ENCODE results near the gene RPP40.
"Not testable (repeated sequence)": the region's sequence is repeated elsewhere in the genome, so short reads cannot be mapped to it uniquely, and the experiment has no call there.

Gene RPP40

GRCh38 chr6:5014072-5014561 is 10.3 kb upstream of the RPP40 start:
- DNase-seq (ENCODE audit: low read depth, low spot score), result no peak

DNA sequence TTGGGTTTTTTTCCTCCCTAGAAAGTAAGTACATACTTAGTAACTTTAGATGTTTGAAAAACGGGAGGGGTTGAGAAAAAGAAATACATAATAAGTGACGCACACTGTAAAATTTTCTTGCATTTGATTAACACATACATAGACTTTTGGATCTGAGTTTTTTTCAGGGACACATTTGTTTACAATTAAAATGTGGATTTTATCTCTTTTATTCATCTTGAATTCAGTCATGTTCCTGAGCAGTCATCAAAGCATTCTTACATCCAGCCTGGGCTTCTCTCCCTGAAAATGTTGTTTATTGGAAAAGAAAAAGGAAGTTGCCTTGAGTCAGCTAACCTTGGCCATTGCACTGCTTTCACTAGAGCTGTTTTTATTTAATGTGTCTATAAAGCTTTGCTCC is 8.7 kb upstream of the RPP40 start:
- no peak for DNase-seq (ENCODE audit: low read depth, low spot score)

- no peak for DNase-seq (ENCODE audit: low read depth, low spot score)
Observed at GRCh38 chr6:5011346-5011745, 7.5 kb upstream of the RPP40 start.

DNA sequence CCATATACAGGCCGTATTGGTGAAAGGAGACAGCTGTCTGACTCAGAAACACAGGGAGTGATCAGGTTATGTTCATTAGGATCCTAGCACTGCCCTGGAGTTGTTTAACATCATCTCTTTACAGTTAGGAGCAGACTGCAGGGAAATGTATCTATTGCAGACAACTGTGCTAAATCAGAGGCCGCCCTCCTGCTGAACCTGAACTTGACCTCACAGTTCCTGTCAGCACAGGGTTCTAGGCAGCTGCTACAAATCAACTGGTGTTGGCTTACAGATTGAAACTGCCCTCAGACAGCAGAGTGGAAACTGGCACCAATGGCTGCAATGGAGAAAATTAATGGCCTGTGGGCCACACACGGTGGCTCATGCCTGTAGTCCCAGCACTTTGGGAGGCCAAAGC is 3.7 kb upstream of the RPP40 start:
- DNase-seq (ENCODE audit: low read depth, low spot score), result no peak

DNA sequence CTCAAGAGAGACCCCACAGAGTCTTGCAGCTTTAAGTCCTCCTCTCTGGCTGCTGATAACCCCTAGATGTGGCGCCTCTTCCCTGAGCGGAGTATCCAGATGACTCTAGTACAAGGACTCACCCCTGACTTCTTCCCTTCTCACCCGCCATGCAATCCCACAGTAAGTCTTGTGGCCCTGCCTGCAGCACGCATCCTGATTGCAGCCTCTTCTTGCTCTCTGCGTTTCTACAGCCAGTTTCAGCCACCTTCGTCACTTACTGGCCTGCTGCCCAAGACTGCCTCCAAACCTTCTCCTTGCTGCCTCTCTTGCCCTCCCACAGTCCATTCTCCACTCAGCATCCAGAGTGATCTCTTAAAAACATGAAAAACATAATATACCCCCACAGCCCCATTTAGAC is 2.4 kb upstream of the RPP40 start:
- DNase-seq (ENCODE audit: low read depth, low spot score), result no peak

DNA sequence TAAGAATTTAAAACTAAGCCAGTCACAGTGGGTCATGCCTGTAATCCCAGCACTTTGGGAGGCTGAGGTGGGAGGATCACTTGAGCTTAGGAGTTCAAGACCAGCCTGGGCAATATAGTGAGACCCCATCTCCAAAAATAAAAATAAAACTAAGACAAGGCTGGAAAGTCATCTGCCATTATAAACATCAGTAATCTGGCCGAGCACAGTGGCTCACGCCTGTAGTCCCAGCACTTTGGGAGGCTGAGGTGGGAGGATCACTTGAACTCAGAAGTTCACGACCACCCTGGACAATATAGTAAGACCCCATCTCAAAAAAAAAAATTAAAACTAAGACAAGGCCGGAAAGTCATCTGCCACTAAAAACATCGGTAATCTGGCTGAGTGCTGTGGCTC is 1.2 kb upstream of the RPP40 start:
- DNase-seq (ENCODE audit: low read depth, low spot score), result not testable (repeated sequence)

DNA sequence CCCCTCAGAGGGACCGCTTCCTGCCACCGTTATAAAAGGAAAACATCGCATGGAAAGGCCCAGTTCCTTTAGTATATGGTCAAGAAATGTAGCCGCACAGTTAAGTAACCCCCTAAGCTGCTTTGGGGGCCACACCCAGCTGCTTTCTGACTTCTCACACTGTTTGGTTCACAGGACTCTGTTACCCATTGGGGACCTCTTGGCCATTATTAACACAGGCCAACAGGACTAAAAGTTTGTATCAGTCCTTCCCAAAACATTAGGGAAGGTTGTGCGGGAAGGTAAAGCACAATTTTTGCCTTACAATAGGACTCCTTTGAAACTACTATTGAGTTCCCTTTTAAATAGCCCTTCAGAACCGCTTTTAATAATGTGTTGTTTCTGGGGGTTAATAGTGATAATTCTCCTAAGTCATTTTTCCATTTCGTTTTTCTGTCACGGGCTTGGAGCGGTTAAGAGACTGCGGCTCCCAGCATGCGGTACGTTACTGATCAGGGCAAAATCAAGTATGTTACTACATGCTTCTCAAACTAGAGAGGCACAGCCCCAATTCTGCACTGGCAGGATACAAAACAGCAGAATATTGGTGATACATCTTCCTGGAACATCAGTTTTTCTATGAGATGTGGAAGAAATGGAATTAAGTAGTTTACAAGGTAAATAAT is 668 bp upstream of the RPP40 start:
- DNase-seq (ENCODE audit: low read depth, low spot score), result no peak

GRCh38 chr6:4999586-4999985 is 4.3 kb downstream of the RPP40 start:
- DNase-seq (ENCODE audit: low read depth, low spot score), result no peak

DNA sequence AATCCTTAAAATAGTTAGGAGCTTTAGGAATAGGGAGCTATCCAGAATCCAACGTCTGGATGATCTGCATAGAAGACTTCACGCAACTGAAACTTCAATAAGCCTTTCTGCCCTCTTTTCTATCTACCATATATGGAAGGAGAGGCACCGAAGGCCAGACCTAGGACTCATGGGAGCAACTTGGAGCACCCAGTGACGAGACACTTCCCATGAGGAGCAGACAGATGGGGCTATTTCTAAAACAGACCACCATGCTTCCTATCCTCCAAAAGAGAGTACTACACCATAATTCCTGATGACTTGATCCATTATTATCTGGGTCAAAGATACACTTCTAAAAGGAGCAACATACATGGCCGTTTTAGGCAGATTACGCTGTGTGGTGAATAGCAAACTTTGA is 6.0 kb downstream of the RPP40 start:
- no peak for DNase-seq (ENCODE audit: low read depth, low spot score)

- no peak for DNase-seq (ENCODE audit: low read depth, low spot score)
Observed at GRCh38 chr6:4994741-4995140, 9.1 kb downstream of the RPP40 start.

- DNase-seq (ENCODE audit: low read depth, low spot score), result no peak
Observed at GRCh38 chr6:4987432-4987831, 16.4 kb downstream of the RPP40 start.

GRCh38 chr6:4986999-4987398 is 16.8 kb downstream of the RPP40 start:
- DNase-seq (ENCODE audit: low read depth, low spot score), result no peak

DNA sequence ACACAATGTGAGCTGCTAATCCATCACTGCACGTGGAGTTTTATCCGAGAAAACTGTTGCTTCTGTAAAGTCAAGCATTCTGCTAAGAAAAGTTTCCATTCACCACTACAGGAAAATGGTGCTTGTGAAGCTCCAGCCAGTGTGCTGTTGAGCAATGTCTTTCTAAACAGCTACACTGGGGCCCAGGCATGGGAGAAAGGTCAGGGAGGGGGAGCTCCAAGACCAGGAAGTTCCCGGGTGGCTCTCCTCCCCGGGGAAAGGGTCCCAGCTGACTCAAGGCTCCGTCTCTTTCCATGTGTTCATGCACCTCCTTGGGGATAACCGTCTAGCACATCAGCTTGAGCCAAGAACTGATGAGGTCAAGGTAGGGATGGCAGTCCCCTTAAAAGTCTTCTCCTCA is 20.5 kb downstream of the RPP40 start:
- DNase-seq (ENCODE audit: low read depth, low spot score), result no peak

GRCh38 chr6:4981761-4982160 is 22.1 kb downstream of the RPP40 start:
- DNase-seq (ENCODE audit: low read depth, low spot score), result no peak

DNA sequence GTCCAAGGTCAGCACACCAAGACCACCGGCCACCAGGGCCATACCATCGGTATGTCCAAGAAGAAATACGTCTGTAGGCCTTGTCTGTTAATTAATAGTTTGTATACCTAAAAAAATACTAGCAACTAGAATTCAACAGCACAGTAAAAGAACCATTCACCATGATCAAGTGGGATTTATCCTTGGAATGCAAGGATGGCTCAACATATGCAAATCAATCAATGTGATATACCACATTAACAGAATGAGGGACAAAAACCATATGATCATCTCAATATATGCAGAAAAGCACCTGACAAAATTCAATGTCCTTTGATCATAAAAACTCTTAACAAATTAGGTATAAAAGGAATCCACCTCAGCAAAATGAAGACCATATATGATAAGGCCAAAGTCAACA is 24.4 kb downstream of the RPP40 start:
- DNase-seq (ENCODE audit: low read depth, low spot score), result no peak

DNA sequence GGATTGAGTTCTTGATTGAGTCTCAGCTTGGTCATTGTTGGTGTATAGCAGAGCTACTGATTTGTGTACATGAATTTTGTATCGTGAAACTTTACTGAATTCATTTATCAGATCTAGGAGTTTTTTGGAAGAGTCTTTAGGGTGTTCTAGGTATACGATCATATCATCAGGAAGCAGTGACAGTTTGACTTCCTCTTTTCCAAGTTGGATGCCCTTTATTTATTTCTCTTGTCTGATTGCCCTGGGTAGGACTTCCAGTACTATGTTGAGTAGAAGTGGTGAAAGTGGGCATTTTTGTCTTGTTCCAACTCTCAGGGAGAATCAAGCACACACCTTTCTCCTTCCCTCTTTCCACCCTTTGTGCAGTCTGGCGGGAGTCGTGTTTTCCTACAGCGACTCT is 26.4 kb downstream of the RPP40 start:
- DNase-seq (ENCODE audit: low read depth, low spot score), result no peak

DNA sequence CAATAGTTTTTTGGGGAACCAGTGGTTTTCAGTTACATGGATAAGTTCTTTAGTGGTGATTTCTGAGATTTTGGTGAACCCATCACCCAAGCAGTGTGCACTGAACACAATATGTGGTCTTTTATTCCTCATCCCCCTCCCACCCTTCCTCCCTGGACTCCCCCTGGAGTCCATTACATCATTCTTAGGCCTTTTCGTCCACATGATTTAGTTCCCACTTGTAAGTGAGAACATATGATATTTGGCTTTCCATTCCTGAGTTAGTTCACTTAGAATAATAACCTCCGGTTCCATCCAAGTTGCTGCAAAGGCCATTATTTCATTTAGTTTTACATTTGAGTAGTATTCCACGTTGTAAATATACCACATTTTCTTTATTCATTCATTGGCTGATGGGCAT is 28.3 kb downstream of the RPP40 start:
- no peak for DNase-seq (ENCODE audit: low read depth, low spot score)

DNA sequence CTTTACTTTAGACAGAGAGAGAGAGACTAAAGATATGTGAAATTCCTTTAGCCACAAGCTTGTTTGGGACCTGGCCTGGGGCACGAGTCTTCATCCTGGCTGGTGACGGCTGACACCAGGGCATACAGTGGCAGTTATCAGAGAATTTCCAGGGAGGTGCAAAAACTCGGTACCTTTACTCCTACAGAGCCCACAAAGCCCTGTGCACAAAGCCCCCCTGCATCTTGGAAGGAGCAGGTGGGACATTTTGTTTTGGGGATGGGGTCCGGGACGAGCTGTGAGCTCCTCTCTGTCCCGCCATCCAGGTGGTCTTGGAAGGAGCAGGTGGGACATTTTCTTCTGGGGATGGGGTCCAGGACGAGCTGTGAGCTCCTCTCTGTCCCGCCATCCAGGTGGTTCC is 28.9 kb downstream of the RPP40 start:
- DNase-seq (ENCODE audit: low read depth, low spot score), result no peak

- peak; percentile 70 for DNase-seq (ENCODE audit: low read depth, low spot score)
Observed at GRCh38 chr6:4973982-4974745, 29.7 kb downstream of the RPP40 start.

- no peak for DNase-seq (ENCODE audit: low read depth, low spot score)
Observed at GRCh38 chr6:4973415-4973814, 30.4 kb downstream of the RPP40 start.

GRCh38 chr6:4972438-4972837 is 31.4 kb downstream of the RPP40 start:
- DNase-seq (ENCODE audit: low read depth, low spot score), result no peak

GRCh38 chr6:4971851-4972250 is 32.0 kb downstream of the RPP40 start:
- DNase-seq (ENCODE audit: low read depth, low spot score), result no peak

DNA sequence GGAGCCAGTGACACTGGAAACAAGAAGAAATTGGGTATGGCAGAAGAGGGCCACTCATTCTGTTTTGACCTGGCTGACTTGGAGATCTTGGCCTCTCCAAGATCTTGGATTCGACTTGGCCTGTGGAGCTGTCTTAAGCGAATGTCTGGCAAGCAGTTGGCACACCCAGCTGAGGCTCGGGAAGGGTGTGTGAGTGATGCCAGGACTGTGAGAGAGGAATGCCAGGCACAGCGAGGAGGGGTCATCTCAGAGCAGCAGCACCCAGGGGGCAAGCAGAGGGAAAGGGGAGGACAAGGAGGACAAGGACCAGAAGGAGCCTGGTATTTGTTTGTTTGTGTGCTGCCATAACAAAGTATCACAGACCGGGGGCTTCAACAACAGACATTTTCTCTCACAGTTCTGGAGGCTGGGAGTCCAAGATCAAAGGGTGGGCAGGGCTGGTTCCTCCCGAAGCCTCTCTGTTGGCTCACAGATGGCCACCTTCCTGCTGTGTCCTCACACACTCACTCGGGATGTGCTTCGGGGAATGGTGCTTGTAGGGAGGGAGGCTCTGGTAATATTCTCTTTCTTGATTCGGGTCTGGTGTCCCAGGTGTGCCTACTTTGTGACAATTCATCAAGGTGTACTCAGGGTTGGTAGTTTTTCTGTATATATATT is 33.0 kb downstream of the RPP40 start:
- no peak for DNase-seq (ENCODE audit: low read depth, low spot score)
